Endothelial cell (in vitro differentiated cells): Measurements from ENCODE around the gene TCEAL8. TPM values are rescaled to one million over a fixed set of nuclear protein-coding genes. Genes with fewer than 3 reads are reported as not detected.

ENCODE experiments used
- DNase-seq: peaks from one replicate; pipeline ENCODE4 v3.0.0; 2021; ENCODE audit warnings: low spot score
- H3K27ac Mint-ChIP-seq: one replicate; pipeline ENCODE4 v1.8.0; 2021; ENCODE audit warnings: mixed read lengths, inconsistent platforms; ENCODE audit not compliant: unreplicated experiment
- H3K27me3 Mint-ChIP-seq: one replicate; pipeline ENCODE4 v1.8.0; 2021; ENCODE audit warnings: mild to moderate bottlenecking, moderate library complexity, mixed read lengths, inconsistent platforms; ENCODE audit not compliant: unreplicated experiment
- H3K36me3 Mint-ChIP-seq: one replicate; pipeline ENCODE4 v1.8.0; 2021; ENCODE audit warnings: mild to moderate bottlenecking, low read depth, mixed read lengths, inconsistent platforms; ENCODE audit not compliant: unreplicated experiment
- H3K4me1 Mint-ChIP-seq: one replicate; pipeline ENCODE4 v1.8.0; 2021; ENCODE audit warnings: mild to moderate bottlenecking, mixed read lengths, inconsistent platforms; ENCODE audit not compliant: unreplicated experiment
- H3K4me3 Mint-ChIP-seq: one replicate; pipeline ENCODE4 v1.8.0; 2021; ENCODE audit warnings: mild to moderate bottlenecking, mixed read lengths, inconsistent platforms; ENCODE audit not compliant: unreplicated experiment
- H3K9me3 Mint-ChIP-seq: one replicate; pipeline ENCODE4 v1.8.0; 2021; ENCODE audit warnings: mixed read lengths, inconsistent platforms; ENCODE audit not compliant: unreplicated experiment
- long read RNA-seq: library from polyadenylated mRNA; unstranded; transcript quantifications from one replicate; pipeline ENCODE4 v2.0.0, GENCODE V29; 2020; ENCODE audit not compliant: unreplicated experiment
- total RNA-seq: library from RNA; stranded (reverse); fragmentation: NEBNext Ultra II Directional; extraction: Animal tissue kit (Norgen Biotek cat#: 25700); gene quantifications from one replicate; pipeline ENCODE4 v1.2.1, GENCODE V29; 2021; ENCODE audit not compliant: unreplicated experiment
- TF ChIP-seq, protein P1 (sequence below): fragments of 200-600 bp; sonication (generic); IDR thresholded peaks from one replicate; pipeline ENCODE4 v1.5.0; 2021; ENCODE audit warnings: antibody characterized with exemption; ENCODE audit not compliant: unreplicated experiment

Gene TCEAL8, protein sequence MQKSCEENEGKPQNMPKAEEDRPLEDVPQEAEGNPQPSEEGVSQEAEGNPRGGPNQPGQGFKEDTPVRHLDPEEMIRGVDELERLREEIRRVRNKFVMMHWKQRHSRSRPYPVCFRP
- 81.2 TPM for total RNA-seq
- long read RNA-seq, transcript TCEAL8-201 (2 exons, 1,131 nt), result minor isoform, 17 of 65 reads
- long read RNA-seq, transcript TCEAL8-202 (3 exons, 1,222 nt), result major isoform, 43 of 65 reads
- long read RNA-seq, partial matches to known transcripts, result 0 of 65 reads
- long read RNA-seq, other reads (novel, unspliced or antisense), result 5 of 65 reads

DNA sequence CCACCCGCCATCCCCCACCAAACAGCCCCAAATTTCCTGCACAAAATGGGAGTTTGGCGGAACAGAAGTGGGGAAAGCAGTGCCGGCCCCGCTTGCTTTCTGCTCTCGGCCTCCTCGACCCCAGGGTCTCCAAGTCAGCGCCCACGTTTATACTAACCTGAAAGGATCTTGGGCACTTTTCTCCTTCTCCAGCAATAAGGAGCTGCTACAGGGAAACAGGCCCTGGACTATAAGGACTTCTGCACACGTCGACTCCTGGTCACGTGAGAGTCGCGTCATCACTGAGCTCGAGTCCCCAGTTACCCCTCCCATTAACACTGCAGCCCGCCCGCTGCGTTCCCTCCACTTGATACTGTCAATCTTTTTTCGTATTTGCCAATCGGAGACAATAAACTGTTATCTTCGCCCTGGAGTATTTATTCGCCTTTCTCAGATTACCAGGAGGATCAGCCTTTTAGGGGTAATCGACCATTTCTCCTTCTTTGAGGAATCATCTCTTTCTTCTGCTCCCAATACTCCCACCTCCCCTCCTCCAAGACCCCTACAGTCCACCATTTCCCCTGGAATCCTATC lies at the start of gene TCEAL8:
TCEAL8 (minus strand) TSS at position 235 of the 573 bp plus-strand sequence. CDS start 1,176 bp downstream, outside the sequence.
- Mint-ChIP-seq H3K4me1 (peaks cover 15% of the 10 kb centered on the region), H3K4me3 (peak within 1 kb of the TSS; percentile 98), H3K27ac (peak within 1 kb of the TSS; percentile 99), H3K9me3 (no peaks in the 10 kb centered on the region), H3K27me3 (peaks cover 3% of the 10 kb centered on the region), H3K36me3 (peaks cover 5% of the 10 kb centered on the region)
- TF ChIP-seq, protein P1, sequence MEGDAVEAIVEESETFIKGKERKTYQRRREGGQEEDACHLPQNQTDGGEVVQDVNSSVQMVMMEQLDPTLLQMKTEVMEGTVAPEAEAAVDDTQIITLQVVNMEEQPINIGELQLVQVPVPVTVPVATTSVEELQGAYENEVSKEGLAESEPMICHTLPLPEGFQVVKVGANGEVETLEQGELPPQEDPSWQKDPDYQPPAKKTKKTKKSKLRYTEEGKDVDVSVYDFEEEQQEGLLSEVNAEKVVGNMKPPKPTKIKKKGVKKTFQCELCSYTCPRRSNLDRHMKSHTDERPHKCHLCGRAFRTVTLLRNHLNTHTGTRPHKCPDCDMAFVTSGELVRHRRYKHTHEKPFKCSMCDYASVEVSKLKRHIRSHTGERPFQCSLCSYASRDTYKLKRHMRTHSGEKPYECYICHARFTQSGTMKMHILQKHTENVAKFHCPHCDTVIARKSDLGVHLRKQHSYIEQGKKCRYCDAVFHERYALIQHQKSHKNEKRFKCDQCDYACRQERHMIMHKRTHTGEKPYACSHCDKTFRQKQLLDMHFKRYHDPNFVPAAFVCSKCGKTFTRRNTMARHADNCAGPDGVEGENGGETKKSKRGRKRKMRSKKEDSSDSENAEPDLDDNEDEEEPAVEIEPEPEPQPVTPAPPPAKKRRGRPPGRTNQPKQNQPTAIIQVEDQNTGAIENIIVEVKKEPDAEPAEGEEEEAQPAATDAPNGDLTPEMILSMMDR, result no peak
- peak; percentile 49 for DNase-seq

DNA sequence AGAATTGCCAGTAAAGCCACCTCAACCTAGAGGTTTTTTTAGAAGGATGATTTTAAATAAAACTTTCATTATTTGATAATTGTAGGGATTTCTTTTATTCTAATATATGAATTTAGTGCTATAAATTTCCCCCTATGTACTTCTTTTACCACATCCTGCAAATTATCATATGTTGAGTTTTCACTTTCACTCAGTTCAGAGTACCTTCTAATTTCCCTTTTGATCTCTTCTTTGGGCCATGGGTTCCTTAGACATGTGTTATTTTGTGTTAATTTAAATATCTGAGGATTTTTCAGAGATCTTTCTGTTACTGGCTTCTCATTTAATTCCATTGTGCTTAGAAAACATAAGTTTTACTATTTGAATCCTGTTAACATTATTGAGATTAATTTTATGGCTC lies 49.8 kb upstream of the TCEAL8 start:
- Mint-ChIP-seq H3K36me3 (no peaks in the 10 kb centered on the region), H3K27ac (no peak overlapping the region), H3K9me3 (no peaks in the 10 kb centered on the region), H3K4me1 (peaks cover 2% of the 10 kb centered on the region), H3K27me3 (no peaks in the 10 kb centered on the region), H3K4me3 (no peak overlapping the region)
- DNase-seq, result no peak
- TF ChIP-seq, protein P1, result no peak

DNA sequence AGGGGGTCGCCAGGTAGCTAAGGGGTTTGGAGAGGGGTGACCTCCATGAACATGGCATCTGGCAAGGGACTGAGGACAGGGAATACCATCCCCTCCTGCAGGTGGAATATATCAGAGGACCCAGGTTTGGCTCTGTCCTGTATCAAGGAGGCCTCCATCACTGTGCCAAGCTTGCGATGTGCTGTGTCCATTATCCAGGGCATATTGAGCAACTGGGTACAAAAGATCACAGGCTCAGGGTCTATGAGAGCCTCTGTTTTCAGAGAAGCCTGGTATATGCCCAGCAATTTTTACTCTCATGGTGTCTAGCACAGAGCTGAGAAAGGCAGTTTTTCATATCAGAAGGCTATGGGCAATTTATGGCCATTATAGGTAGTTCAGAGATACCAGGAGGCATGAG lies 38.2 kb upstream of the TCEAL8 start:
- TF ChIP-seq, protein P1, result no peak
- no peak overlapping the region for H3K4me3 Mint-ChIP-seq
- H3K36me3 Mint-ChIP-seq, result no peaks in the 10 kb centered on the region
- no peak overlapping the region for H3K27ac Mint-ChIP-seq
- H3K9me3 Mint-ChIP-seq, result no peaks in the 10 kb centered on the region
- H3K27me3 Mint-ChIP-seq, result no peaks in the 10 kb centered on the region
- DNase-seq, result no peak
- no peaks in the 10 kb centered on the region for H3K4me1 Mint-ChIP-seq

DNA sequence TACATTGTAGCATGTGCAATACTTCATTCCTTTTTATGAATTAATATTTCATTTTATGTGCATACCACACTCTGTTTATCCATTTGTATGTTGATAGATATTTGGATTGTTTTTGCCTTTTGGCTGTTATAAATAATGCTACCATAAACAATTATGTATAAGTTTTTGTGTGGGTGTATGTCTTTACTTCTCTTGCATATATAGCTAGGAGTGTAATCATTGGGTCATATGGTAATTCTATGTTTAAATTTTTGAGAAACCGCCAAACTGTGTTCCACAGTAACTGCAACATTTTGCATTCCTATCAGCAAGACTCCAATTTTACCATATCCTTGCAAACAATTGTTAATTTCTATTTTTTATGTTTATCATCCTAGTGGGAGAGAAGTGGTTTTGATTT lies 24.7 kb upstream of the TCEAL8 start:
- H3K27ac Mint-ChIP-seq, result no peak overlapping the region
- DNase-seq, result no peak

More for the DNA sequence above, 24.7 kb upstream of the TCEAL8 start:
- TF ChIP-seq, protein P1, result no peak
- Mint-ChIP-seq H3K27me3 (peaks cover 4% of the 10 kb centered on the region), H3K36me3 (no peaks in the 10 kb centered on the region), H3K9me3 (no peaks in the 10 kb centered on the region), H3K4me1 (no peaks in the 10 kb centered on the region), H3K4me3 (no peak overlapping the region)
